GM21381 (cell line): ENCODE data around the gene SMARCA2.

Source experiments
- ATAC-seq: cut with Tn5 transposase; IDR thresholded peaks from one replicate; pipeline ENCODE4 v1.9.1; 2021; ENCODE audit warnings: mild to moderate bottlenecking, moderate library complexity; ENCODE audit not compliant: unreplicated experiment

SMARCA2 gene

DNA sequence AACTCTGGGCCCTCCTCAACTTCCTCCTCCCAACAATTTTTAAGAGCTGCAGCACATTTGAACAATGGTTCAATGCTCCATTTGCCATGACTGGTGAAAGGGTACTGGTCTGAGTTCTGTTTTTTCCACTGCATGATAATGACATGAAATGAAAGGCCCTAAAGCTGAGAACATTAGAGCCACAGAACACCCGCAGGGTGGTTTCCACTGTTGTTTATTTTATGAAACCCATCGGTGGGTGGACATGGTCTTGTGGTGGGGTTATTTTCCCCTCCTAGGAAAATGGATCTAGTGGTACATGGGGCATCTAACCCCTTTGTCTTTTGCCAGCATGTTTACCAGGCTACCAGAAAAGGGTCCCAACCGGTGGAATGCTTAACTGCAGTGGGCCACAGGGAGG, 71.8 kb downstream of the SMARCA2 start:
- peak; percentile 71 for ATAC-seq

DNA sequence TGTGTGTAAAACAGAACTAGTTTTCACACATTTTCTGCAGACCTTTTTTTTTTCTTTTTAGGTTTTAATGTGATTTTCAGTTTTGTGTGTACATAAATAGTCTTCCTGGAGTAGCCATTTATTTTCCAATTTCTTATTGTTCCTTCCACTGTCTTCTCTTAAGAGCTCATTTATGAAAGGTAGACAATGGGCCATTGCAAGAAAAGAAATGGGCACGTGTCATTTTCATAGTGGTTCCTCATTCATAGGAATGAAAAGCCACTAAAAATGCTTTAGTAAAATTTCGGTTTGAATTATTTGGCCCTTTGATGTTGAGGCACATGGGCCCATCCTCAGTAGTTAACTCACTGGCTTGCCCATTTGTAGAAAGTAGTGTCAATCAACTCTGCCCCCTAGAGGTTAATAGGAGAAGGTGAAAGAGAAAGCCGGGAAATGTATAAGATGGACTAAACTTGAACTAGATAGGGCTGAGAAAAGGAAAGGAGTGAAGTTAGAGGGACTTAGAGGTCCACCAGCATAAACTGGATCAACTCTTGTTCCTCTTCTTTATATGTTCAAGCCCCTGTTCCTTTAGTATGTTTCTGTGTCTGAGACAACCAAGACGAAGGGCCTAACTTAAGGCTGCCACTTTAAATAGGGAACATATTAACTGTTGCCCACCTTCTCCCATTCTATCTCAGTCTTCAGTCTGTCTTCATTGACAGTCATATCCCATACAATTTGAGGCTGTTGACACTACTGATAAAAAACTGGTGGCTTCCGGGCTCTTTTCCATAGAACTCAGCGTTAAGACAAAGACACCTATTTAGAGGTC, 72.6 kb downstream of the SMARCA2 start:
- peak; percentile 57 for ATAC-seq

DNA sequence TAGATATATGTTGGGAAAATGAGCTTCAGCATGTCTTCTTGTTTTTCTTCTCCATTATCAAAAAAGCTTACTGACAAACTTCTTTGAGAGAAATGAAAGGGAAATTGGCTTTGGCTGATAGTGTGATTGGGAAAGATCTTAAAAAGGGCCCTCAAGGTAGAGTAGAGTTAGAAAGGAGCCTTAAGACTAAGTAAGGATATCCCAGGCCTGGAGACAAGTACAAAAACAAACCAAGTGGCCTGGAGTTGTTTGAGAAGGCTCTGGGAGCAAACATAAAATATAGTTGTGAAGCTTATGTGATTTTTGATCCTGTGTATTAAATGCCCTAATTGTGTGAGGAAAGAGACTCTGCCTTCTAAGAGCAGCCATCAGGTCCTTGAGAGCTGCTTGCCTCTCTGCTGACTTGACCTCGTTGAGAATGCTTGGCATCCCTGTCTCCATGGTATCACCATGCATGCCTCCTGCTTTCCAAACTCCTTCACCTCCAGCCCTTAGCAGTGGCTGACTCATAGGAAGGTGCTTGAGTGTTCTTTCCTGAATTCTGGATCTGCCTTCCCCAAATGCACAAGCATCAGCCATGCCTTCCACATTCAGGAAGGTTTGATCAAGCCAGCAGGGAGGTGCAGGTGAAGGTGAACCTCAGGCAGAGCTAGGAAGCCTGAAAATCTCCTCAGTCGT, 78.9 kb downstream of the SMARCA2 start:
- ATAC-seq: no peak

DNA sequence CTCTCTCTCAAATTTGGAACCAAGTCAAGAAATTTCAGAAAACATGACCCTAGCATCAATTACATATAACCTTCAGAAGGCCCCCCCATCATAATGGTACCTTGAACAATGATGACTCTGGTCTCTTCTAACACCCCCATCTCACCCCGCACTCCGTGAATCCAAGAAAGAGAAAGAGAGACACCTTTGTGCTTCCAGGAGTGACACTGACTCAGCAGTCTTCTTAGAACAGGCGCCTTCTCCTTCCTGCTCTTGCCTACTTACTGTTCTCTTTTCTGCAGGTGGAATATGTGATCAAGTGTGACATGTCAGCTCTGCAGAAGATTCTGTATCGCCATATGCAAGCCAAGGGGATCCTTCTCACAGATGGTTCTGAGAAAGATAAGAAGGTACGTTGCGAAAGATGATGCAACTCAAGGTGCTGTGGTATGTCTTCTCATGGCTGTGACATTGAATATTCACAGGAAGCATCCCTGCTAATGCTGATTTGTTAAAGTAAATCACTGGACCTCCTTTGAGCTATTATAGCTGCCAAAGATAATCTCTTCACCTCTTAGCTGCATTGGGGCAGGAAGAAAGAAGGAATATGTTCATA, 81.3 kb downstream of the SMARCA2 start:
- no peak for ATAC-seq

DNA sequence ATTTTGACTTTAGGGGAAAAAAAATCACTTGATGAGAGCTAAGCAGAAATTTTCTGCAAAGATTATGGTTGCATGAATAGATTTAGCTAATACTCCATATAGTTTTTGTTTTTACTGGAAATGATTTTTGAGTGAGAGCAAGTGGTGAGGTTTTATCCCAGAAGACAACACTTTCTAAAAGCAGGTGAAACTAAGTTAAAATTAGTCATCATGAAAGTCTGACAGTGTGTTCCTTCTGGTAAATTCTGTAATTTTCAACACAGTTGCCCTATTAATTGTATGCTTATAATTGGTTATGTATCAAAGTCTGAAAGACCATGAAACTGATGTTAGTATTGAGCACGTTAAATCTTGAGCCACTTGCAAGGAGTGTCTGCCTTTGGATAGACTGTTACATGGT, 91.5 kb downstream of the SMARCA2 start:
- no peak for ATAC-seq

DNA sequence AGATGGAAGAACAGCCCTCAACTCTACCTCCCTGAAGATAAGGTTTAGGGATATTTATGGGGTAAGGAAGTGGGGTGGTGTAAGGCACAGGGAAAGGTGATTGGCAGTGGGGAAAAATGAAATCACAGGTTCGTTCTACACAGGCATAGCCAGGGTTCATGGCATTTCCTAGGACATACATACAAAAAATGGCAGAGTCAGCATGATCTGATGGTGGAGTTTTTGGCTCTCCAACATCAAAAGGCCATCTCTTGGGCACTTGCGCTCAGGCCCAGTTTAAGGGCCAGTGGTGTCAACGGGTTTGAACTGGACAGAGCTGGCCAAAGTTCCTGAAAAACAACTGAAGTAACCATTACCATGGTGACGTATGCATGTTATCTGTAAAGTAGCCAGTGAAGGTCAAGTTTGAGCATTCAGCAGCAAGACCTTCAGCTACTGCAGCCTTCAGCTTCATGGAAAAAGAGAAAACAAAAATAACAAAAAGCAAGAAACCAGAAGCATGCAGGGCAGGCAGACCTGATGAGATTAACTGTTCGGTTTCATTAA, 92.8 kb downstream of the SMARCA2 start:
- ATAC-seq: no peak

DNA sequence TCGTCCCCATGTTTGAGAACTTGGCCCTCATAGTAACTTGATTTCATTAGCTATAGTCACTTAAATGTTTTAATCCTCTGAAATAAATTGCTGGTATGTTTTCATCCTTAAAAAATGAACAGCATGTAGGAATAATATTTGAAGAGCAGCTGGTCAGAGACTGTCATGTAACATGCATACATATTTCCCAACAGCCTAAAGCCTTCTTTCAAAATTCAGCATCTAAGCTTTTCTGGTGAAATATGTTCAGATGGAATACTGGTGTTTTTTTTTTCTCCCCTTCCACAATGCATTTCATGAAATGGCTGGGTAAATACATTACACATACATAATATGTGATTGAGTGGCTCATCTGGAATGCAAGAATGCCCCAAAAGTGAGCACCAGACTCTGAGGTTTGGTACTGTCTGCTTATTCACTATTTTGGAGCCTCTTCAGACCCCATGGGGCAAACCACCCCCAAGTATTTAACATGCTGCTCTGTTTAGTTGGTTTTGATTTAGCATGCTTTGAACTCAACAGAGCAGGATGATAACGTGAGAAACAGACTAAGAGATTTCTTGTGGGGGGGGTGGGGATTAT, 94.0 kb downstream of the SMARCA2 start:
- no peak for ATAC-seq

DNA sequence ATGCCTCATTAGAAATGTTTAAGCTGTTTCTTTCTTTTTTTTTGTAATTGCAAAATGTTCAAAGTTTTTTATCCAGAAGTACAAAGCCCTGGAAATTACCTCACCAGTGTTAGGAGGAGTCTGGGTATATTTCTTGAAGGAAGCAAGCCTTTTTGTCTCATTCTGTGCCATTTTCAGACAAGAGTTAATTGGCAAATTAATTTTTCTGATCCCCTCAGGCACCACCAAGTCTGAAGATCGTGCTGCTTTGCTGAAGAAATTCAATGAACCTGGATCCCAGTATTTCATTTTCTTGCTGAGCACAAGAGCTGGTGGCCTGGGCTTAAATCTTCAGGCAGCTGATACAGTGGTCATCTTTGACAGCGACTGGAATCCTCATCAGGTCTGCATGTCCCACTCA, 94.9 kb downstream of the SMARCA2 start:
- no peak for ATAC-seq

DNA sequence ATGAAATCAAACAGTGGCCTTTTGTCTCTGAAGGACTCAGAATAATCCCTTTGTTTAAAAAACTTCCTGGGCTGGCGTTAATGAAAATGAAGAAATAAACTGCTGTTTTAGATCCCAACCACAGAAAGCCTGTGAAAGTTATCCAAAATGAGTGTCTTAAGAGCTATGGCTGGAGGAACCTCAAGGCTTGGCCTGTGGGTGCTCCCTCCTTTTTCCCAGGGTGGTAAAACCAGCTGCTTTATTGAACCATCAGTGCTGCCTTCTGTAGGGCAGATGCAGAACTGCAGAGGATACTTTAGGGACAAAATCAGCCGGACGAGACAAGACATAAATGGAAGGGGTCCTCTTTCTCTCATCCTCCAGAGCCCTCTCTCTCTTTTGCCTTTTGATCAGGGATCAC, 100.9 kb downstream of the SMARCA2 start:
- ATAC-seq: no peak

DNA sequence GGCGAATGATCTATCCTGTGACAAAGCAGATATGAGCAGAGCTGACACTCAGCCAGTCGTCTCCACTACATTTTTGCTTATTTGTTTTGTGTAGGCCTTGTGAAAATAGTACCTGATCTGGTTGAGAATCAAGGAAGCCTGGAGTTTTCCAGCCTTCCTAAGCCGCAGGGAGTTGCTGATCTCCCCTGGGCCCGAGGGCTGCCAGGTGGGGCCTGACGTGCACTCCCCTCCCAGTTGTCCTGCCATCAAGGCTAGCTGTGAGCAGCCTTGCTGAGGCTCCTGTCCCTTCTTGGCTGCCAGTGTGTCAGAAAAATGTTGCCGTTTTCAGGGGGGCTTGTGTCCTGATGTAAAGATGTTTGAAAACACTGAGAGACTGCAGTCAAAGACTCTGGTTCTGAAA, 102.4 kb downstream of the SMARCA2 start:
- ATAC-seq: no peak

DNA sequence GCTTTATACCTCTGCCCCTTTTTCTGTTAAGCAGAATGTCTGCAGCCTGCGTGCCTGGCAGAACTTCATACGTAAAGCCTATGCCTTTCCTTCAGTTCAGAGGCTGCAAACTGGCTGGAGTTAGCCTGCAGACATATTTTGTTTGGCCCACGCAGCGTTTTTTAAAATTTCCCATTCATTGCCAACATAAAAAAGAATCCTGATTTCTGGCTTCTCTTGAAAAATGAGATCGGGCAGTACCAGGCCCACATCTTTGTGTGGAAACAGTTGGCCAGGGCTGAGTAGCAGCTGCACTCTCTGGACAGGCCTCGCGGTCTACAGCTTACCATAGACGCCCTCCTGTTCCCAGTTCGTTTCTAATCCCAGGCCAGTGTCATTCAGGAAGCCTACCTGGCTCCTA, 104.4 kb downstream of the SMARCA2 start:
- ATAC-seq: no peak

DNA sequence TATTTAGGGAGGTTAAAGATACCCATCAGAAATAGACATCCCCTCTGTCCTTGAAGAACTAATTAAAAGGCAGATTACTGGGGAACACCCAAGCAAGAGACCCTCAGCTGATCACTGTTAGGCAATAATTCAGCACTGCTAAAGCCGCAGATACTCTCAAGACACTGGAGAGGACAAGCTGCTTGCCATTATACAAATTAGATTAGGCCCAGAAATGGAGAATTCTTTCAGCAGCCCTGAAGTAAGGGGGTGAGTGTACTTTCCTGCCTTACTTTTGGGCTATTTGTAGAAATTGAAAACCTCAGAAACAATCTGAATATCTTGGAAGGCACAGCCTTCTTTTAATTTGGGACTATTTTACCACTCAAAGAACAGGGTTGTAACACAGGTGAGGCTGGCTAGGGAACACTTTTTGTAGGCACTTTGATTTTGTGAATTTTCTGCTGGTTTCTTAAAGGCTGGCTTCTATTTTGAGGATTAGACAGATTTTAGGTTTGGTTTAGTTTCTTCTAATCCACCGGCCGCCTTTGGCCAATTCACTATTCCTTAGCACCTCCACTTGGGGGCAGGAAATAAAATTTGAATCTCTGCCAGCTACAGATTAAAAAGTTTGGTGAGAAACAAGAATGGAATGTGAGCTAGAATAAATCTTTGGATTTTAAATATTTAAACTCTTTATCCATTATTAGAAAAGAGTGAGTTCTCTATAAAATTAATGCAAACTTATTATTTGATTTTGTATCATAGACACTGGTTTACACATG, 106.0 kb downstream of the SMARCA2 start:
- no peak for ATAC-seq

DNA sequence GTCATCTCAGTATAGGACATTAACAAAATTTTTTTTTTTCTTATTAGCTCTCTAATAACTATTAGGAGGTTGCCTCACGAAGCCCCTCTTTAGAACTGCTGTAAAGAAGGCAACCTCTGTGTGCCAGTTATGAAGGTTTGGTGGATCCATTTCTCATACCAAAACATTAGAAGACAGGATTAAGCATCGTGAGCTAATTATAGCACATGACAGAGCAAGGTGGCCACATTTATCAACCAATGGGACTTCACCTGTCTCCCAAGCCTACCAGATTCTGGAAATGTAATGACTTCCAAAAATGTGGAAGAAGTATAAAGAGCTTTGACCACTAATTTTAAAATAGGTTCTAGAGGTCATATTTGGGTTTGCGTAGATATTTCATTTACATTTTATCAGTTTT, 107.2 kb downstream of the SMARCA2 start:
- no peak for ATAC-seq

DNA sequence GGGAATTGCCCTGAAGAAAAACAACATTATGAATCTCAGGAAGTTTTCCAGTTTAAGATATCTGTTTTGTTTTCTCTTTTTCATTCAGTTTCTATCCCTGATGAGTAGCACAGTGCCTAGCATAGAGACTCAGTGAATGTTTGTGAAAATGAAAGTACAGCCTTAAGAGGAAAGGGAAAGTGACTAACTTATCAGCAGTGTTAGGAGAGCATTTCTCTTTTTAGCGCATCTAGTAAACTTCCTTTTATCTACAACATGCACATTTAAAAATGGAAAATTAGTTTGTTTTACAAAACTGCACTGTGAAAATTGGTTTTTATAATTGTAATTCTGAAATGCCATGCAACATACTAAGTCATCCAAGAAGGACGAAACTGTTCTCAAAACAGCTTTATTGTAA, 110.8 kb downstream of the SMARCA2 start:
- peak; percentile 93 for ATAC-seq

DNA sequence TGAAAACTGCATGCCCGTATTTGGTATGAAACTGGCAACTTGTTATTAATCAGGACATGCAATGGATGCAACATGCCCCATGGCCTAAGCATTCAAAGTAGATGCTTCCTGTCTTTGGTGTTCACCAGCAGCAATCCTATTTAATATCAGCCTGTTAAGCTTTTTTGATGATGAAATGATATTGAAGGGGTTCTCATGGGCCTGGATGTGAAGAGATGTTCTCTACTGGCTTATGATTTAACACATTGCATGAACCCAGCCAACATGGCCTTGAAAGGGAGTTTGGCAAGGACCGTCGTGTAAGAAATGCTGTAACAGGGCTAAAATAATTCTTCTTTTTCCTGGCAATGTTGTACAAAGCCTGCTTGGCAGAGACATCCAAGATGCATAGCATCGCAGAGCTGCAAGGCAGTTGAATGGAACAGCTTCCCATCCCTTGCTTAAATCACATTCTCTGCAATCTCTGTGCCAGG, 111.2 kb downstream of the SMARCA2 start:
- ATAC-seq: no peak

DNA sequence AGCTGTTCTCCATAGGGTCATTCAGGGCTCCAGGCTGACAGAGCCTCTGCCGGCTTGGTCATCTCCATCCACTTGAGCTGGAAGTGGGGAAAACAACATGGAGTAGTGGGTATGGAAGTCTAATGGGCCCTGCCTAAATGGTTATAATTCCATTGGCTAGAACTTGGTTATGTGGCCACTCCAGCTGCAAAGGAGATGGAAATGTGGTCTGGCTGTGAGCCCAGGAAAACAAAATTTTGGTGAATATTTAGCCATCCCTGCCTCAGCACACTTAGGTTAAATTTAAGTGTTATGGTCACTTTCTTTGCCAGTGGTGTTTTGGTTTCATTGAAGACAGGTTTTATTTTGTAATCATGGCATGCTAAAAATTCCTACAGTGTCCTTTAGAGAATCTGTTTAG, 112.3 kb downstream of the SMARCA2 start:
- ATAC-seq: no peak

DNA sequence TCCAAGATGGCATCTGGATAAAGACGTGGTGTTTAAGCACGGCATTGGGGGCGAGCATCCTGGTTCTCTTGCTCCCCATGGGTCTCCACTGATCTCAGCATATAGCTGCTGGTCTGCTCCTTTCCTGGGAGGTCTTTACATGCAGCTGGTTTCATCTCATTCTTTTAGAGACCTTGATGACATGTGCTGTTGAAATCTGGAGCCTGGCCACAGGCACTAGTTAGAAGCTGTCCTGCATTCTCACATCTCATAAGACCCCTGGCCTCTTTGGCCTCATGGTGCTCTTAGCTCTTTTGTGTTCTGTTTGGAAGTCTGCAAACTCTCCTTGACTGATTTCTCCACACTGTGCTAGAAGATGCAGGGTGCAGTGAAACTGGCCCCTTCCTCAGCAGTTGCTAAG, 113.0 kb downstream of the SMARCA2 start:
- no peak for ATAC-seq

DNA sequence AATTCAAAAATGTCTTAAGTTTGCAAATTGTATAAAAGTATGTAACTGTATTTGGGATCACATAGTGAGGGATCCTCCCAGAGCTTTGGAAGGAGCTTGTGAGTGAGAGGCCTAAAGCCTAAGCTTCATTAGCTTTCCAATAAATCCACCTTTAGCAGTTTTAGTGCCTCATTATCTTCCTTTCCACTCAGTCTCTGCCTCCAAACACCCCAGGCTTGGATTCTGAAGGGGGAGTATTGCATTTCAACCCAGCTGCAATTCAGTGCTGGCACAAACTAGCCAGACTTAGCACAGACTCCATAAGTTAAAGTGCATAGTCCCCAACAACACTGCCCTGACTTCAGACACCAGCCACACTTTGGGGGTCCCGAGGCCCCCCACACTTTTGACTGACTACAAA, 113.5 kb downstream of the SMARCA2 start:
- no peak for ATAC-seq

DNA sequence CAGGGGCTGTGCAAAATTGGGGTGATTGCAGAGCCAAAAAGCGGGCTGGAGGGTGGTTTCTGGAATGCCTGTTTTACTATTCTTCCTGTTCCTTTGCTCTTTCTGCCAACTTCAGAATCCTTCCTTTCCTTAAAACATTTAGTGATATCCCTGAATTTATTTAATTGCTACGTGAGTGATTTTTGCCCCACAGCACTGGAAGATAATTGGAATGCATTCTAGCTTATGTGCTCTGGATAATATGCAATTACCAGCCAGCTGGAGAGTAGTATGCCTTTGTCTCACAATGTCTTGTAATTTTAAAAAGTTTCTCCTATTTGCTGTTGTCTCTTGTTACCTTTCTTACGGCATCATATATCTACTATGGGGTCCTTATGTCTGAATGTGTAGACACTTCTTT, 115.8 kb downstream of the SMARCA2 start:
- no peak for ATAC-seq

DNA sequence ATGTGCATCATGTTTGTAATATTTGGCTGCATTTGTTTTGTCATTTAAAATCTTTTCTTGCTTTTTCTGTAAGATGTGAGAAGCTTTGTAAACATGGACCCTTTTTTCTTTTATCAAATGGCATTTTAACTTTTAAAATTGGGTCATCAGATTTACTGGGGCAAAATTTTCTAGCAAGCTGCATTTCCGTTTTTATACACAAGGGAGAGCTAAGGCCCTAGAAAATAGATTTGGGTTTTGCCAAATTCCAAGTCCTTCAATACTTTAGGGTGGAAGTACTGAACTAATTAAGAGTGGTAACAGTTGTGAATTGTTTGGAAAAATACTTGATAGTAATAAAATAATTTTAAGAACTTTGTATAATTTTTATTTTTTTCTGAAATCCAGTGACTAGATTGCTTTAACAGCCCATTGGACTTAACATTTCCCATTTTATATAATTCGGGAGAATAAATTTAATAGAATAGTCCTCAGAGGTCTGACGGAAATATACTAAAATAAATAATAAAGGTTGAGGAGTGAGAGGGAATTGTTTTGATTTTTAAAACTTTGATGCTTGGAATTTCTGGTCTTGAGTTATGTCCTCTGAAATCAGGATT, 117.4 kb downstream of the SMARCA2 start:
- ATAC-seq: no peak
